Body of pancreas (tissue), 4 donors: ENCODE measurements around the gene MAN2A1. TPM values are rescaled to one million over a fixed set of nuclear protein-coding genes. Genes with fewer than 3 reads are reported as not detected.

Source experiments
- ATAC-seq: fragments of 150-250 bp; one replicate; pipeline ENCODE4 v1.9.1; 2016
- DNase-seq, 4 donors: peaks; one replicate each; pipeline ENCODE4 v3.0.0-alpha.2; 2019
- H3K27ac ChIP-seq, 4 donors: fragments of 200-600 bp; sonication (generic); 1 replicate in 3 of 4; 2 replicates in 1 of 4; pipeline versions ENCODE4 v1.5.1 to v1.6.1; 2016 to 2019; ENCODE audit warnings: mild to moderate bottlenecking in 1 of 4, mixed read lengths in 1 of 4, moderate library complexity in 1 of 4
- H3K27me3 ChIP-seq, 2 donors: fragments of 200-600 bp; sonication (generic); one replicate each; pipeline ENCODE4 v1.6.0; 2016; ENCODE audit warnings: mild to moderate bottlenecking in 1 of 2
- H3K36me3 ChIP-seq, 2 donors: fragments of 200-600 bp; sonication (generic); replicated peaks in 1 of 2; 2 replicates each; pipeline ENCODE4 v1.5.1; 2016; ENCODE audit warnings: low read depth in 2 of 2; ENCODE audit not compliant: insufficient read depth in 1 of 2
- H3K4me1 ChIP-seq: fragments of 200-600 bp; sonication (generic); one replicate; pipeline ENCODE4 v1.6.0; 2016
- H3K4me3 ChIP-seq, 2 donors: fragments of 200-600 bp; sonication (generic); 1 replicate in 1 of 2; 2 replicates in 1 of 2; pipeline ENCODE4 v1.5.1; 2016 to 2019
- H3K9me3 ChIP-seq, 3 donors: fragments of 200-600 bp; sonication (generic); 1 replicate in 2 of 3; 2 replicates in 1 of 3; pipeline ENCODE4 v1.5.1; 2016
- CTCF ChIP-seq, 7 experiments: fragments of 450-650 bp in 4 of 7; fragments of 200-600 bp in 3 of 7; sonication (generic) in 3 of 7; IDR thresholded peaks; one replicate each; pipeline ENCODE4 v1.5.1; 2016 to 2019; ENCODE audit warnings: antibody characterized with exemption in 7 of 7
- POLR2A ChIP-seq, 3 donors: fragments of 450-650 bp; IDR thresholded peaks; one replicate each; pipeline ENCODE4 v1.6.1; 2016; ENCODE audit warnings: antibody characterized with exemption in 3 of 3, mild to moderate bottlenecking in 2 of 3
- WGBS, 2 donors: methylation state at CpG; one replicate each; pipeline ENCODE4 v1.1.5; 2017; 5-methylcytosine and 5-hydroxymethylcytosine counted together
- intact Hi-C: fragments of 100-400 bp; cut with DNase I; formaldehyde crosslinking; loops from one replicate; pipeline ENCODE4 v1.15.1; 2023
- total RNA-seq, 2 donors: library from RNA; depleted of rRNA; stranded (reverse); fragments of >200 nt; gene quantifications; one replicate each; pipeline ENCODE4 v1.1.0, GENCODE V29; 2016

The MAN2A1 gene
- total RNA-seq, 2 donors from 2014 or later = 43.8 to 61.7 TPM

DNA sequence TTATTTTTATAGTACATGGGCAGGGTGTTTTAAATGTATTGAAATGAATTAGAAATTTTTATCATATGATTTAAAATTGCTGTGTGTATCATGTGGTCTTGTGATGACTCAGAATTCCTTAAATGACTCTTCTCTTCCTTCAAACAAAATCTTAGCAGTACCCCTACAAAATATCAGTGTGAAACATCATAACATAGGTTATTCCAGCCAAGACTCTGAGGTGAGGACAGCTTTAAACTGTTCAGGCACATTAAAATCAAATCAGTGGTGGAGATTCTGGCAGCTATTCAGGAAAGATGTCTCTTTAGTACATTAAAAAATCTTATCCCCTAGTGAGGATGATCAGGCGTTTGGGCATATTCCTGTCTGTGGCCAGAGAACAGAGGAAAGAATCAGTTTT lies 174.0 kb downstream of the MAN2A1 start:
- Histone ChIP-seq H3K4me1 (peaks cover 8% of the 10 kb centered on the region), H3K4me3 (no peak overlapping the region), H3K36me3 (peaks cover 0 to 9% of the 10 kb centered on the region in 2 donors), H3K9me3 (no peaks in the 10 kb centered on the region), H3K27me3 (no peaks in the 10 kb centered on the region), H3K27ac (no peak overlapping the region)
- DNase-seq (no peak), ATAC-seq (no peak)
- 85 to 86% methylated on average over 1 of the region's 1 CpG for WGBS, 2 donors
- intact Hi-C loops = no loop called here
- TF ChIP-seq CTCF (IDR thresholded peaks at IDR 0.05) (no peak), POLR2A (IDR thresholded peaks at IDR 0.05) (no peak)

DNA sequence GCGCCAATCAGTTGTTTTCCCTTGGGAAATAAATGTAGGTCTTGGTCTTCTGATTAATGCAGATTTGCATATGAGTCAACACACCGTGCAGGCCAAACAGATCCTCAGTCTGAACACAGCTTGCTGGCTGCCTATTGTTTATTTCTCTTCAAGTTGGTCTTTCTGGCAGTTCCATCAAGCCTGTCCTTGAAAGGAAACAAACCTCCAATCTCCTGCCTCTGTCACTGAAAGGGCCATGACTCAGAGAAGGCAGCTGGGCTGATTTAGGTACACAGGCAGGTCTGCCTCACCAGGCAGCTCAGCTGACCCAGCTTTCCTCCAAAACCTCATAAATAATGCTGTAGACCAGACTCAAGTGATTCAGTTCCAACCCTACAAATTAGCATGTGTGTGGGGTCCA lies 175.9 kb downstream of the MAN2A1 start:
- peak; percentile 88 for ATAC-seq
- Histone ChIP-seq H3K27ac (peak overlapping the region in 3 of 4 donors; percentile 33 to 66 (median 52)), H3K27me3 (no peaks in the 10 kb centered on the region), H3K4me3 (no peak overlapping the region), H3K9me3 (no peaks in the 10 kb centered on the region), H3K36me3 (peaks cover 0 to 9% of the 10 kb centered on the region in 2 donors), H3K4me1 (peaks cover 8% of the 10 kb centered on the region)
- TF ChIP-seq CTCF (IDR thresholded peaks at IDR 0.05) (no peak), POLR2A (IDR thresholded peaks at IDR 0.05) (no peak)
- intact Hi-C loops = no loop called here
- peak; percentile 32 to 79 (median 52) for DNase-seq
- 42 to 47% methylated on average over 2 of the region's 2 CpGs for WGBS, 2 donors

GRCh38 chr5:109866051-109866450 lies 176.3 kb downstream of the MAN2A1 start:
- Histone ChIP-seq H3K27ac (peak overlapping the region in 3 of 4 donors; percentile 33 to 66 (median 52)), H3K36me3 (peaks cover 0 to 9% of the 10 kb centered on the region in 2 donors), H3K4me1 (peaks cover 8% of the 10 kb centered on the region), H3K4me3 (no peak overlapping the region), H3K9me3 (no peaks in the 10 kb centered on the region), H3K27me3 (no peaks in the 10 kb centered on the region)
- 72 to 80% methylated on average over 2 of the region's 2 CpGs for WGBS, 2 donors
- intact Hi-C loops = no loop called here
- TF ChIP-seq POLR2A (IDR thresholded peaks at IDR 0.05) (no peak), CTCF (IDR thresholded peaks at IDR 0.05) (no peak)
- ATAC-seq (no peak), DNase-seq (no peak)

- Histone ChIP-seq H3K4me3 (no peak overlapping the region), H3K27ac (no peak overlapping the region), H3K27me3 (no peaks in the 10 kb centered on the region), H3K4me1 (peaks cover 8% of the 10 kb centered on the region), H3K36me3 (peaks cover 0 to 8% of the 10 kb centered on the region in 2 donors), H3K9me3 (no peaks in the 10 kb centered on the region)
- no peak for ATAC-seq
- DNase-seq = no peak
- TF ChIP-seq POLR2A (IDR thresholded peaks at IDR 0.05) (no peak), CTCF (IDR thresholded peaks at IDR 0.05) (no peak)
- intact Hi-C loops = no loop called here
- 62 to 82% methylated on average over 2 of the region's 2 CpGs for WGBS, 2 donors
Measured at GRCh38 chr5:109868737-109869136, 179.0 kb downstream of the MAN2A1 start.

DNA sequence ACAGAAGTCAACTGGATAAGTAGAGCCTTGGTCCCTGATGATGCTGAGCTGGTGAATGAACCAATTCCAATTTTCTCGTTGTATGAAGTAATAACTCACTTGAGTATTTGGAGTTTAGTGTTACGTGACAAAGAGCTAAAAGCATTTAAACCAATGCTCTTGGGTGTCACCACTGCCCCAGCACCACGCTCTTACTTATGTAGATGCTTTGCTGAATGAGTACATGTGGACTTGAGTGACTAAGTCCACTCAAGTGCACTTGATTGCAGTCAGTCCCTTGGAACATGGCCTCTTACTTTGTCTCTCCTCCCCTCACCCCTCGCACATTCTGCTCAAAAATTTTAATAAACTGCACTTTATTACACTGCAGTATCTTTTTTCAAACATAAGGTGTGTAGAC lies 184.0 kb downstream of the MAN2A1 start:
- Histone ChIP-seq H3K4me1 (no peaks in the 10 kb centered on the region), H3K4me3 (no peak overlapping the region), H3K36me3 (no peaks in the 10 kb centered on the region), H3K27ac (no peak overlapping the region), H3K27me3 (no peaks in the 10 kb centered on the region), H3K9me3 (no peaks in the 10 kb centered on the region)
- ATAC-seq (no peak), DNase-seq (no peak)
- no peak for TF ChIP-seq CTCF (IDR thresholded peaks at IDR 0.05)
- no peak for TF ChIP-seq POLR2A (IDR thresholded peaks at IDR 0.05)
- 94 to 96% methylated on average over 4 of the region's 4 CpGs for WGBS, 2 donors
- intact Hi-C loops = no loop called here
